SKM-1 (cell line): ENCODE data around the gene SPIC.
"Not testable (repeated sequence)": the region's sequence is repeated elsewhere in the genome, so short reads cannot be mapped to it uniquely, and the experiment has no call there.

Experiments
- DNase-seq: peaks from one replicate; lab custom pipeline; 2025; ENCODE audit not compliant: unreplicated experiment; lab: John Stamatoyannopoulos, UW

The SPIC gene

GRCh38 chr12:101474711-101475386 lies at the start of gene SPIC:
Gene SPIC (plus strand): TSS chr12:101475336. CDS start chr12:101476905, 1,569 bp downstream.
- DNase-seq, result no peak

- no peak for DNase-seq
These were observed 44.7 kb upstream of the SPIC start for GRCh38 chr12:101430456-101430855.

GRCh38 chr12:101436136-101436535 lies 39.0 kb upstream of the SPIC start:
- DNase-seq, result no peak

GRCh38 chr12:101439236-101439635 lies 35.9 kb upstream of the SPIC start:
- DNase-seq, result no peak

- no peak for DNase-seq
These were observed 33.5 kb upstream of the SPIC start for GRCh38 chr12:101441461-101442224.

- no peak for DNase-seq
These were observed 19.5 kb upstream of the SPIC start for GRCh38 chr12:101455685-101456084.

- peak; percentile 18 for DNase-seq
These were observed 15.3 kb upstream of the SPIC start for GRCh38 chr12:101459642-101460346.

- DNase-seq, result no peak
These were observed 6.2 kb upstream of the SPIC start for GRCh38 chr12:101468948-101469347.

GRCh38 chr12:101470939-101471338 lies 4.2 kb upstream of the SPIC start:
- DNase-seq, result no peak

GRCh38 chr12:101471878-101472277 lies 3.3 kb upstream of the SPIC start:
- DNase-seq, result not testable (repeated sequence)

GRCh38 chr12:101474248-101474647 lies 888 bp upstream of the SPIC start:
- no peak for DNase-seq

- DNase-seq, result no peak
These were observed 692 bp downstream of the SPIC start for GRCh38 chr12:101475751-101476305.

- no peak for DNase-seq
These were observed 5.7 kb downstream of the SPIC start for GRCh38 chr12:101480849-101481248.

- DNase-seq, result no peak
These were observed 9.9 kb downstream of the SPIC start for GRCh38 chr12:101485021-101485420.

- no peak for DNase-seq
These were observed 13.3 kb downstream of the SPIC start for GRCh38 chr12:101488469-101488868.

- peak; percentile 22 for DNase-seq
These were observed 15.3 kb downstream of the SPIC start for GRCh38 chr12:101490286-101490920.

- no peak for DNase-seq
These were observed 16.2 kb downstream of the SPIC start for GRCh38 chr12:101491329-101491728.

GRCh38 chr12:101493556-101493955 lies 18.4 kb downstream of the SPIC start:
- no peak for DNase-seq

GRCh38 chr12:101498252-101498651 lies 23.1 kb downstream of the SPIC start:
- DNase-seq, result no peak

- no peak for DNase-seq
These were observed 26.4 kb downstream of the SPIC start for GRCh38 chr12:101501410-101501995.

- DNase-seq, result no peak
These were observed 46.0 kb downstream of the SPIC start for GRCh38 chr12:101521136-101521535.
